Fibroblast of mammary gland (primary cell): ENCODE measurements around the gene MCTP2.

Experiments
- DNase-seq: peaks from one replicate; pipeline ENCODE4 v3.0.0-alpha.2; 2010; ENCODE audit warnings: low read depth
- H3K4me3 ChIP-seq: 2 replicates; pipeline ENCODE4 v1.5.1; 2011; ENCODE audit warnings: low read depth, mild to moderate bottlenecking, low read length, moderate library complexity; ENCODE audit not compliant: control insufficient read depth
- CTCF ChIP-seq: conservative IDR thresholded peaks from 2 replicates; pipeline ENCODE4 v1.5.1; 2011; ENCODE audit warnings: low read depth, low read length, inconsistent platforms; ENCODE audit not compliant: control insufficient read depth, insufficient read depth

MCTP2 gene

GRCh38 chr15:94453227-94453988 is 222.0 kb downstream of the MCTP2 start:
- DNase-seq = no peak
- no peak for TF ChIP-seq CTCF
- no peak overlapping the region for H3K4me3 ChIP-seq

- TF ChIP-seq CTCF = no peak
- no peak overlapping the region for H3K4me3 ChIP-seq
- no peak for DNase-seq
Observed at GRCh38 chr15:94455297-94455696, 223.9 kb downstream of the MCTP2 start.

- no peak for DNase-seq
- no peak for TF ChIP-seq CTCF
- H3K4me3 ChIP-seq = no peak overlapping the region
Observed at GRCh38 chr15:94456226-94456625, 224.9 kb downstream of the MCTP2 start.

GRCh38 chr15:94457661-94458060 is 226.3 kb downstream of the MCTP2 start:
- DNase-seq = no peak
- no peak overlapping the region for H3K4me3 ChIP-seq
- no peak for TF ChIP-seq CTCF

GRCh38 chr15:94460624-94461023 is 229.3 kb downstream of the MCTP2 start:
- no peak for TF ChIP-seq CTCF
- no peak overlapping the region for H3K4me3 ChIP-seq
- DNase-seq = no peak

- no peak overlapping the region for H3K4me3 ChIP-seq
- no peak for TF ChIP-seq CTCF
- no peak for DNase-seq
Observed at GRCh38 chr15:94467034-94467433, 235.7 kb downstream of the MCTP2 start.

- no peak for TF ChIP-seq CTCF
- no peak overlapping the region for H3K4me3 ChIP-seq
- DNase-seq = no peak
Observed at GRCh38 chr15:94470492-94470891, 239.1 kb downstream of the MCTP2 start.
